GM15510 (cell line): ENCODE measurements around the gene CD101.

Experiments
- POLR2A ChIP-seq: IDR thresholded peaks from 3 replicates; pipeline ENCODE4 v1.6.1; 2011; ENCODE audit warnings: borderline replicate concordance; ENCODE audit not compliant: insufficient read length; ENCODE audit errors: extremely low read depth

CD101 gene

DNA sequence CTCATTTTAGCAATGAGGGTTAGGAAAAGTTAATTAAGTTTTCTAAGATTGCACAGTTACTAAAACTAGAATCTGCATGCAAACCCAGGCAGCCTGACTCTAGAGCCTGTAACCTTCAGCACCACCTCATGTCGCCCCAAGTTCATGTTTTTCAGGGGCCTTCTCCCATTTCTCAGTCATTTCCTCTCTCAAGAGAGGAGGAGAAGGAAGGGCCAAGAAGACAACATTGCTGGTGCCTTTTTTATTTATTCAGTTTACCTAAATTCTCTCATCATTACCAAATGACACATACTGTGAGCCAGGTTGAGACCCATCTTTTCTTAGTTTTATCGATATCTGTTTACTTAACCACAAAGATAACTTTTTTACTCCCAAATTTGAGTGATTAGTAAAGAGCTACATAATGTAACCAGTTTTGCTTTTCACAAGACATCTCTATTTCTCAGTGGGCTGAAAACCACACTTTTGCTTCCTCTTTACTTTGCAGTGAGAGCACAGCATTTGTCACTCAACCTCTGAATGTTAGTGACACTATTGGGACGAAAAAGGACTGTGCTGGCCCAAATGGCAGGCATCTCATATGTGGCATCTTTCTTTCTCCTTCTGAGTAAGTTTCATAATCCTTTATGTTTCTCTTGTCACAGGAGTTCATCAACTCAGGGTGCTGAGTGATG lies at the start of gene CD101:
TSS of gene CD101 (plus strand) at position 507 of the 674 bp plus-strand sequence. CDS start at position 565, 58 bp downstream.
- TF ChIP-seq POLR2A: no peak

DNA sequence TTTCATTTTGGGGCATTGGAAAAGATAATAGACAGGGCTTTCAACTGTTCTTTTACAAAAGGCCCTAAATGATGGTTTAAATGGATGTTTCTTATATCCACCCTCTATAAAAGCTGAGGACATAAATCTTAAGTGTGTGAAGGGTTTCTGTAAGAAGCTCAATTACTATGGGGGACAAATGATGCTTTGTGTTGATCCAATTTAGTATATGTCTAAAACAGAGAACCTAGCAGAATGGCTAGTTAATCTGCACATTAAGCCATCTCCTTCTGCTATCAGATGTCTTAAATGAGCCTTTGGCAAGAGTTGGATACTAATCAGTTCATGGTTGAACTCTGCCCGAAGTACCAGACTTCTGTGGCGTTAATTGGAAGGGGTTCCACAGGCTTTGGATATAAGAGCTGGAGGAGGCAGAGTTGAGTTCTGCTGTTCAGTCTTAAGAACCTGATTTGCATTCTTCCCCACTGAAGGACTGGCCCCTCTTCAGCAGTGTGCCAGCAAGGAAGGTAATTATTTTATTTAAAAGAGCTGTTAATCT lies 48.8 kb upstream of the CD101 start:
- TF ChIP-seq POLR2A: no peak

DNA sequence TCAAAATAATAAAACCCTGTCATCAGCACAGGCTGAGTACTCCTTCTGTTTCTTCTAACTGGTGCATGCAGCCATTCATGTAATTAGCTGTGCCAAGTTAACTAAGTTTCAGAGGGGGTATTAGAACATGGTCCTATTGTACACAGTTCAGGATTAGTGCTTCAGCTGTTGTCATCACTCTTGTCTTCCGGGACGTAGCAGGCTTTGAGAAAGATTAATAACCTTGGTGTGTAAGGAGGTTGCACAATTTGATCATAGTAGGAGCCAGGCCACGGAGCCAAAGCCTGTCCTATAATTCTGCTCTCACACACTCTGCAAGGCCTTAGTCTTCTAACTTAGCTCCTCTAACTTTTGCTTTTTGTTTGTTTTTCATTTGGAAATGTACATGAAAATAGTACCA lies 47.1 kb upstream of the CD101 start:
- TF ChIP-seq POLR2A: no peak

- no peak for TF ChIP-seq POLR2A
Observed at GRCh38 chr1:116956378-116956777, 45.2 kb upstream of the CD101 start.

- no peak for TF ChIP-seq POLR2A
Observed at GRCh38 chr1:116957646-116958045, 43.9 kb upstream of the CD101 start.

DNA sequence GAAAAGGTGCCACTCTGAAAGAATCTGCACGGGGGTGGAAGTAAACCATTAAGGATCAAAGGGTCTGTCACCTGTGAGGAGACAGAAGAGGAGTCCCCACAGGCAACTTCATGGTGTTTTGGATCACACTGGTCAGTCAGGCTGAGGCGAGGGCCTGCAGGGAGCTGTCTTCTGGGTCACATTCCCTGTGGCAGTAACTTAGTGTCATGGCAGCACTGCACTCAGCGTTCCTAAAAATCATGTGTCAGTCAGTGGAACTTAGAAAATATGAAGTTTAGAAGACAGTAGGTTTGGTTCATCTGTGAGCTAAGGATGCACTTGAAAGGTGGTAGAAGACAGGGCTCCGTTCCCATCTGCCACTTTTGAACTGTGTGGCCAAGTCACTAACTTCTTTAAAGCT lies 43.5 kb upstream of the CD101 start:
- TF ChIP-seq POLR2A: no peak

DNA sequence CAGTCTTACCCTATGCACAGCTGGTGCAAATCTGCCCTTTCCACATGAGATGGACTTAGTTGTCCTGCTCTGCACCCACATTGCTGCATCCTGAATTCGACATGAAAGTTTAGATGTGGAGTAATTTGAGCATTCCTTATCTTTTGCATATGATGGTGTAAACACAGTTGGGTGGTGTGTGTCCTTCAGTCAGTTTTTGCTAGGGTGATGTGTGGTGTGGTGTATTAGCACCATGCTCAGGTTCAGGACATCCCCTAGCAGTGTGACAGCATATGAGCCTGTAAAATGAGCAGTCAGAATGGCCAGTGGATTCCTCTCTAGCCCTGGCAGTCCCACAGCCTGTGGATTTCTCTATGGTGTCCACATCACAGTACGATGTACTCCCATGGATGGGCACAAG lies 42.6 kb upstream of the CD101 start:
- no peak for TF ChIP-seq POLR2A

DNA sequence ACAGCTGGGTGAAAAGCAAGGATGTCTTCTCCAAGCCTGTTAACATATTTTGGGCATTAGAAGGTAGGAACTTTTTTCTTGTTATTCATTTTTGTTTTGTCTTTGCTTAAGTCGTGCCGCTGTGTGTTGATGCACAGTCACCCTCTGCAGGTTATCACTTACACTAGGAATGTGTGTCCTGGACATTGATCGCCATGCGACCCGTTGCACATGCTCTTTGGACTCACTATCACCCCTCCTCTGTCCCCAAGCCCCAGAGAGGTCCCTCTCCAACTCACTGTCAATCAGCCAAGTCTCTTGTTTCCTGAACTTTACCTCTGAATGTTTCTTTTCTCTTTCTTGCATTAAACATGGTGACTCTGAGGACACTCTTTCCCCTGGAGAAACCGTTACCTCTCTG lies 40.0 kb upstream of the CD101 start:
- no peak for TF ChIP-seq POLR2A

DNA sequence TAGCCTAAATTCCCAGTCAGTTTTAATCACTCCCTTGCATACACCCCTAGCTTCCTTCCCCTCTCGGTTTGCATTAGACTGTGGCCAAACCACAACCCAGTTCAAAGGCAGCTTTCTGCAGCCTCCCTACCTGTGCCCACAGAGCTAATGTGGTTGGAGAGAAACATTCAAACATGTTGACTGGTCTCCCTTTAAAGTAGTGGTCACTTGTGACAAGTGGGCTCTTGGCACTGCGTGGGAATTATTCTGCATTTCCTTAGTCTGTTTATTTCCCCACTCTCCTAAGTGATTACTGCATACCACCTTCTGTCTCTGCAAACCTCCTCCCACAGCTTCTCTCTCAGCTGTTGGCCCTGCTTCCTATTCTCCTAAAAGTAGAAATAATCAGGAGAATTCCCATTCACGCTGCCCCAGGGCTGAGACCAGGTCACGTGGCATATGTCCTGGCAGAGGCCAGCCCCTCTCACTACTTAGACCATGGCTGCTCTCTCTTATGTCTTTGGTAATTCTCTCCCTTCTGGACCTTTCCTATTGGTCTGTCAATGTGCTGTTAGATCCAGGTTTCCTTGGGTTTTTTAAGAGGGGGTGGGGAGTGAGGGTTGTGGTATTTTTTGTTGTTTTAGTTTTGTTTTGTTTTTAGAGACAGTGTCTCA lies 38.4 kb upstream of the CD101 start:
- no peak for TF ChIP-seq POLR2A

GRCh38 chr1:116966791-116967190 lies 34.8 kb upstream of the CD101 start:
- TF ChIP-seq POLR2A: no peak

DNA sequence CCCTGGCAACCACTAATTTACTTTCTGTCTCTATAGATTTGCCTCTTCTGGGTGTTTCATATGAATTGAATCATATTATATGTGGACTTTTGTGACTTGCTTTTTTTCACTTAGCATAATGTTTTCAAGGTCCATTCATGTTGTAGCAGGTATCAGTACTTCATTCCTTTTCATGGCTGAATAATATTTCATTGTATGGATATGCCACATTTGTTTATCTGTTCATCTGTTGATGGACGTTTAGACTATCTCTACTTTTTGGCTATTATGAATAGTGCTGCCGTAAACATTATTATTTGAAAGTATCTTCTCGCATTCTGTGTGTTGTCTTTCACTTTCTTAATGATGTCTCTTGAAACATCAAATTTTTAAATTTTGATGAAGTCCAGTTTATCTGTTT lies 32.8 kb upstream of the CD101 start:
- no peak for TF ChIP-seq POLR2A

DNA sequence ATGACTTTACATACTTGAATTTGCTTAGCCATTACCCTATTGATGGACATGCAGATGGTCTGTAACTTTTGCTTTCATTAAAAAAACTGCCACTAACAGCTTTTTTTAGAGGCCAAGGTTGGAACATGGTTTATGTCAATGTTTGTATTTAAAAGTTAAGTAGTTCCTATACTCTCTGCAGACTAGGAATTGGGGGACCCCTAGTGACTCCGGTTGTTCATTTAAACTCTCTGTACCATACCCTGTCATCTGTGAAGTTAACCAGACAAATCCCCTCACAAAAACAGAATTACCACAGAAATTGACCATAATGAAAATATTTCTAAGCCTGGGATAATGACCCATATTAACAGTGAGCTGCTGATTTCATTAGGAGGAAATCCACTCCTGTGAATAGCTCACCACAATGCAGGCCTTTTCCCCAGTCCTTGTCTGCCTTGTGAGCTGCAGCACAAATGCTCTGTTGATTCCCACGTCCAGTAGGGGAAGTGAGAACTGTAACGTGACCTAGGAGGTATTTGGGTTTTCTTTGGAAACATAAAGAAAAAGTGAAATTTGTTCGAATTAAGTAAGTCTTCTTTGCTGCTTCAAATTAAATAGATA lies 30.2 kb upstream of the CD101 start:
- no peak for TF ChIP-seq POLR2A

- TF ChIP-seq POLR2A: no peak
Observed at GRCh38 chr1:116971965-116972673, 29.4 kb upstream of the CD101 start.

DNA sequence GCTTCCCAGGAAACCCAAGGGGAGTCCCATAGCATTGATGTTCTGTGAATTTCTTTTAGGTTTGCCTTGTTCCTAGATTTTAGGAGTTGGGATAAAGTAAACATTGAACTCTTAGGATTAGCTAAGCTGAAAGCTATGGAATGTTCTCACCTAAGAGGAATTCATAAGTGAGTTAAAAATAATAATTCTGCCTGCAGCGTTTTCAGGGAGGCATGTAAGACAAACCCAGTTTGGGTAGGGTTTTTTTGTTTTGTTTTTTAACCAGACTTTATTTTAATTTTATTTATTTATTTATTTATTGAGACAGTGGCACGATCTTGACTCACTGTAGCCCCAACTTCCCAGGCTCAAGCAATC lies 28.9 kb upstream of the CD101 start:
- TF ChIP-seq POLR2A: no peak

GRCh38 chr1:116981521-116982037 lies 20.0 kb upstream of the CD101 start:
- TF ChIP-seq POLR2A: no peak
